ENCODE measurements around the gene DLEU7.

The DLEU7 gene

GRCh38 chr13:50864492-50864891 lies 21.0 kb upstream of the DLEU7 start:
- TF ChIP-seq CTCF (IDR thresholded peaks at IDR 0.05): no peak

- TF ChIP-seq CTCF (IDR thresholded peaks at IDR 0.05): no peak
Observed at GRCh38 chr13:50855681-50856080, 12.2 kb upstream of the DLEU7 start.

GRCh38 chr13:50850445-50850844 lies 7.0 kb upstream of the DLEU7 start:
- TF ChIP-seq CTCF (IDR thresholded peaks at IDR 0.05): no peak

GRCh38 chr13:50847501-50847900 lies 4.0 kb upstream of the DLEU7 start:
- no peak for TF ChIP-seq CTCF (IDR thresholded peaks at IDR 0.05)

DNA sequence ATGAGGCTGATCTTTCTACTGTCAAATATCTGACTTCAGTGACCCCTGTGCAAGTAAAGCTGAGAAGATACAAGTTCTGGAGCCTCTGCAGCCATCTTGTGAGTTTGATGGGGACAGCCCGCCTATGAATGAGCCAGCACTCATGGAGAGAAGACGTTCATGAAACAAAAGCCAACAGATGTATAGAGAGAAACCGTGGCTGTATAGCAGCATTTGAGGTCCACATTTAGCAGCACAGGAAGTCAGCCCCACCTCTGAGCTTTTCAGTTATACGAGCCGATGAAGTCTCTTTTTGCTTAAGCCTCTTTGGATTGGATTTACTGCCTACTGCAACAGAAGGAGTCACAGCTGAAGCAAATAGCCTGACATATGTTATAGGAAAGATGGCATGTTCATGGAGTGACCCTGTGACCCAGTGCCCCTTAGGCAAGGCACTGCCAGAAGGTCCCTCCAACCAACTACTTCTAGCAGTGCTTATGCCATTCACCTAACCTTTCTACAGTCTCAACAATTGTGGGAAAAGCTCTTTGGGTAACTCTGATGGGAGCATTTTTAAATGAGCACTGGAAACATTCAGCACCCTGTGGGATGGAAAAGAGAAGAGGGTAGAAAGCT lies 3.5 kb upstream of the DLEU7 start:
- TF ChIP-seq CTCF (IDR thresholded peaks at IDR 0.05): no peak

- no peak for TF ChIP-seq CTCF (IDR thresholded peaks at IDR 0.05)
Observed at GRCh38 chr13:50845211-50845610, 1.7 kb upstream of the DLEU7 start.

DNA sequence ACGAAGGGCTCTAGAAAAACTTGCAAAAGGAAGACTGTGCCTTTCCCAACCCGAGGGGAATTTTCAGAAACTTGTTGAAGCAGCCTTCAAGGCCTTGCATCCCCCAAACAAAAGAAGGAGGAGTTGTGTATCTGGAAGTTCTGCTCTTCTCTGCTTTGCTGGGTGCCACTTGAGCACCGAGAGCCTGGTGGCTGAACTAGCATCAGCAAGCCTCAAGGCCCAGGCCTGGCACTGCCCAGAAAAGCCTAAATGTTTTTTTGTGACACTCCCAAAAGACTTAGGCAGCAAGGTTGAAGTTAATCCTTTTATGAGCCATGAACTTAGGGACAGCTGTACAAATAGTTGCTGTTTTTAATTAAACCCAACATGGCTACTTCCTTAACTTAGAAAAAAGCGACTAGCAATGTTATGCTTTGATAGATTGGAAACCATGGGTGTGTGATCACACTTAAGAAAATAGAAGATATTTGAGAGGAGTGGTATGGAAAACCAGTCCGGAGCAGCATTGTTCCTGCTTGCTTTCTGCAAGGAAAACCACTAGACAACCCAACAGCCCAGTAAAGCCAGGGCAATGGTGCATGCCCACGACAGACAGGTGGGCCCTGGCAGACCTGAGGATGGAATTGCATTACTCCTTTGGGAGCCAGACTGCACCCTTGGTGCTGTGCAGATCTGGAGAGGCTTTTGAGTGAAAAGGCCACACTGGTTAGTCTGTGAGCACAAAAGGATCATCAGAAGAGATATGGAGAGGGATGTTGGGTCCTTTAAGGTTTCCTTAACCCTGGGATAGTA lies 788 bp upstream of the DLEU7 start:
- TF ChIP-seq CTCF (IDR thresholded peaks at IDR 0.05): no peak

Data from LNCAP (cell line).